Activated effector memory CD4-positive, alpha-beta T cell treated with anti-CD3 and anti-CD28 coated beads, Interleukin-2, amount 50 U/mL, for 16 hours (primary cell): Measurements from ENCODE around the gene SPACA9.
A peak's percentile ranks its signal among the peaks of the same experiment; 100 is the strongest.

Source experiments
- DNase-seq: peaks from one replicate; pipeline ENCODE4 v3.0.0-alpha.2; 2020

The SPACA9 gene

GRCh38 chr9:132878695-132879456, at the start of gene SPACA9:
SPACA9 (plus strand) TSS chr9:132878898; CDS start chr9:132883948, 5,050 bp downstream.
- peak; percentile 75 for DNase-seq

GRCh38 chr9:132832171-132832881, 46.4 kb upstream of the SPACA9 start:
- DNase-seq = no peak

GRCh38 chr9:132833550-132834121, 45.1 kb upstream of the SPACA9 start:
- no peak for DNase-seq

GRCh38 chr9:132834343-132834742, 44.4 kb upstream of the SPACA9 start:
- no peak for DNase-seq

- peak; percentile 28 for DNase-seq
Measured at GRCh38 chr9:132837501-132838286, 41.0 kb upstream of the SPACA9 start.

- DNase-seq = peak; percentile 19
Measured at GRCh38 chr9:132838291-132838690, 40.4 kb upstream of the SPACA9 start.

- DNase-seq = no peak
Measured at GRCh38 chr9:132840980-132841379, 37.7 kb upstream of the SPACA9 start.

GRCh38 chr9:132842124-132843044, 36.3 kb upstream of the SPACA9 start:
- no peak for DNase-seq

GRCh38 chr9:132846109-132846917, 32.4 kb upstream of the SPACA9 start:
- DNase-seq = peak; percentile 45

GRCh38 chr9:132846918-132847515, 31.7 kb upstream of the SPACA9 start:
- no peak for DNase-seq

- DNase-seq = no peak
Measured at GRCh38 chr9:132849185-132849706, 29.5 kb upstream of the SPACA9 start.

- no peak for DNase-seq
Measured at GRCh38 chr9:132853482-132853881, 25.2 kb upstream of the SPACA9 start.

- no peak for DNase-seq
Measured at GRCh38 chr9:132854832-132855231, 23.9 kb upstream of the SPACA9 start.

- no peak for DNase-seq
Measured at GRCh38 chr9:132855904-132856303, 22.8 kb upstream of the SPACA9 start.

GRCh38 chr9:132857031-132857430, 21.7 kb upstream of the SPACA9 start:
- DNase-seq = no peak

- no peak for DNase-seq
Measured at GRCh38 chr9:132857616-132858342, 20.9 kb upstream of the SPACA9 start.

GRCh38 chr9:132858751-132859150, 19.9 kb upstream of the SPACA9 start:
- no peak for DNase-seq

- DNase-seq = no peak
Measured at GRCh38 chr9:132861666-132862065, 17.0 kb upstream of the SPACA9 start.

- DNase-seq = no peak
Measured at GRCh38 chr9:132862533-132862932, 16.2 kb upstream of the SPACA9 start.

- no peak for DNase-seq
Measured at GRCh38 chr9:132863096-132863495, 15.6 kb upstream of the SPACA9 start.
